Spinal cord (tissue), 10 donors: Measurements from ENCODE around the gene IDS. TPM values are rescaled to one million over a fixed set of nuclear protein-coding genes. Genes with fewer than 3 reads are reported as not detected.
A peak's percentile ranks its signal among the peaks of the same experiment; 100 is the strongest.

Experiments
- DNase-seq, 6 donors: peaks; one replicate each; pipeline versions ENCODE4 v3.0.0 to v3.0.0-alpha.2; 2013 to 2015; ENCODE audit warnings: low spot score in 6 of 6, low read depth in 4 of 6
- H3K27ac ChIP-seq: one replicate; pipeline ENCODE4 v1.5.1; 2013; ENCODE audit warnings: low read depth, low read length, control low read depth
- H3K27me3 ChIP-seq: one replicate; pipeline ENCODE4 v1.6.1; 2013; ENCODE audit warnings: low read length; ENCODE audit not compliant: control insufficient read depth, insufficient read depth
- H3K36me3 ChIP-seq: one replicate; pipeline ENCODE4 v1.6.1; 2013; ENCODE audit warnings: low read length; ENCODE audit not compliant: control insufficient read depth, insufficient read depth
- H3K4me1 ChIP-seq: one replicate; pipeline ENCODE4 v1.6.1; 2013; ENCODE audit warnings: low read length; ENCODE audit not compliant: control insufficient read depth, insufficient read depth
- H3K4me3 ChIP-seq: one replicate; pipeline ENCODE4 v1.5.1; 2013; ENCODE audit warnings: low read depth, low read length, control low read depth
- H3K9me3 ChIP-seq: one replicate; pipeline ENCODE4 v1.6.1; 2013; ENCODE audit warnings: low read length; ENCODE audit not compliant: control insufficient read depth, insufficient read depth
- WGBS: methylation state at CpG from one replicate; pipeline ENCODE4 v1.1.5; 2013; ENCODE audit warnings: missing lambda C conversion rate; ENCODE audit not compliant: insufficient coverage; 5-methylcytosine and 5-hydroxymethylcytosine counted together
- polyA plus RNA-seq, 2 donors: library from polyadenylated mRNA; unstranded; fragments of 120-200 nt; gene quantifications; one replicate each; pipeline ENCODE4 v1.2.1, GENCODE V29; 2013; ENCODE audit not compliant: insufficient read length in 2 of 2
- total RNA-seq, 2 donors: library from RNA; depleted of rRNA in 1 of 2; stranded (reverse); fragments of 120-200 nt in 1 of 2; fragments of >200 nt in 1 of 2; gene quantifications; one replicate each; pipeline versions ENCODE4 v1.2.3 to v1.2.4, GENCODE V29; 2013 to 2014
- donor health status: healthy.

Gene IDS
- total and polyA plus RNA-seq, 4 donors = 72.7 to 256 (median 199) TPM

DNA sequence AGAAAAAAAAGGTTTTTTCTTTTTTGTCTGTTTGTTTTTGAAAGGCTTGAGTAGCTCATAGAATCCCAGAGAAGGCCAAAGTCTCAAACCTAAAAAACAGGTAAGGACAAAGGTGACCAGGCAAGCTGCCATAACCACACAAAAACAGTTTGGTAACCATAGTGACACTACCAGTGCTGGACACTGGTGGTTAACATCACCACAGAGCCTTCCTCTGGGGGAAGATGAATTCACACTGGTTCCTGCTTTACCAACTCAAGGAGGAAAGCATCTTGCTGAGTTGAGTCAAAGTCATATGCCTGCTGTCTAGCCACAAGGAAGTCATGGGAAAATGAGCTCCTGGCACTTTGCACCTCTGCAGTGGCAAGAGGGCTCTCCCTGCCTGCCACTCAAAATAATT, 32.5 kb downstream of the IDS start:
- no peak for DNase-seq
- H3K4me1 ChIP-seq = peaks cover 15% of the 10 kb centered on the region
- H3K27ac ChIP-seq = no peak overlapping the region
- H3K36me3 ChIP-seq = no peaks in the 10 kb centered on the region
- H3K27me3 ChIP-seq = no peaks in the 10 kb centered on the region
- no peak overlapping the region for H3K4me3 ChIP-seq
- no peaks in the 10 kb centered on the region for H3K9me3 ChIP-seq

DNA sequence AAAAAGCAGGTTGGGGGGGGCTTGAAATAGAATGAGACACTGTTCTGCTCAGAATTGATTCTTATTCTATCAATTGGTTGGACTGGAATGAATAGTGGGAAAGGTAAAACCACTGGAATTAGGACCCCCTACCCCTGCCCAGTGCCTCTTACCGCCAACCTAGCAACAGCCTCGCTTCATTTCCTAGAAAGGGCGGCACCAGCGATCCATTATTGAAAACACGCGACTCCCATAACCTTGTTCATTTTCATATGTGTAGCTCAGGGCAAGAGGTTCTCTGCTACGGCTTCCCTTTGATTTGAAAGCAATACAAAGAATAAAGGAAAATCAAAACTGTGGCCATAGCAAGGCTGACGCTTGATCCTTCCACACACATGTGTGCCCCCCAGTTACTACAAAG, 33.7 kb downstream of the IDS start:
- peak in 2 of 6 donors; percentile 20 to 53 for DNase-seq
- no peak overlapping the region for H3K27ac ChIP-seq
- 45% methylated on average over 6 of the region's 8 CpGs for WGBS
- H3K36me3 ChIP-seq = no peaks in the 10 kb centered on the region
- H3K27me3 ChIP-seq = no peaks in the 10 kb centered on the region
- no peak overlapping the region for H3K4me3 ChIP-seq
- H3K9me3 ChIP-seq = no peaks in the 10 kb centered on the region
- H3K4me1 ChIP-seq = peaks cover 15% of the 10 kb centered on the region

DNA sequence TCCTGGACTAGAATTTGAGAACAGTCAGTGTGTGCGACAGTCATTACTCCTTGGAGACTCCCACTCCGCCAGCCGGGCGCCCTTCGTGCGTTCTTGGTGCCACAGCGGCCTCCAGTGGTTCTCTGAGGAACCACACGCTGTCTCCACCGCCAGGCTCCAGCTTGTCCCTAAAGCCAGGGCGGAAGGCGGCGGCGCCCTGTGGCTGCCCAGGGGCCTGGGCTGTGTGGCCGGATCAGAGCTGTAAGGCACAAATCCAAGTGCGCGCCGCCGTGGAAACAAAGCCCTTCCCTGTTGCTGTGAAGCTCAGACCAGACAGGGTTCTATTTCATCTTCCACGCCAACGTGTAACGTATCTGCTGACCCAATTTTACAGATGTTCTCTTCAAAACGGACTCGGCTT, 34.2 kb downstream of the IDS start:
- no peak overlapping the region for H3K27ac ChIP-seq
- no peaks in the 10 kb centered on the region for H3K36me3 ChIP-seq

DNA sequence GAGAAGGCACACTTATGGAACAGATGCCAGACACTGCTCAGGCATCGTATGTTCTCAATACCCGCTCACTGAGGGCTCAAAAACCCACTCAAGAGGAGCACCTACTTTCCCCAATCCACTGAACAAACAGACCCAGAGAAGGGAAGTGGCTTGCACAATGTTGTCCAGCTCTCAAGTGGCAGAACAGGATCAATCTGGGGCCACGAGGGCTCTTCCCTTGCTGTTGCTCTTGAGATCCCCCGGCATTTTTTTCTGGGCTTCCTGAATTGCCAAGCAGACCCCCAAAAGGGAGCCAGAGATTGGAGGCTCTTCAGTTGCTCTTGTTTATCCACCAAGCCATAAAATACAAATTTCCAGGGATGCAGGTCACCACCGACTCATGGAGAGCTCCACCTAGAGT, 35.7 kb downstream of the IDS start:
- no peaks in the 10 kb centered on the region for H3K27me3 ChIP-seq
- WGBS = 71% methylated on average over 4 of the region's 5 CpGs

More for the DNA sequence above, 34.2 kb downstream of the IDS start:
- no peak overlapping the region for H3K4me3 ChIP-seq
- DNase-seq = peak; percentile 60 to 94 (median 65)
- WGBS = 8% methylated on average over 18 of the region's 23 CpGs
- no peaks in the 10 kb centered on the region for H3K27me3 ChIP-seq
- H3K4me1 ChIP-seq = peaks cover 15% of the 10 kb centered on the region
- no peaks in the 10 kb centered on the region for H3K9me3 ChIP-seq

DNA sequence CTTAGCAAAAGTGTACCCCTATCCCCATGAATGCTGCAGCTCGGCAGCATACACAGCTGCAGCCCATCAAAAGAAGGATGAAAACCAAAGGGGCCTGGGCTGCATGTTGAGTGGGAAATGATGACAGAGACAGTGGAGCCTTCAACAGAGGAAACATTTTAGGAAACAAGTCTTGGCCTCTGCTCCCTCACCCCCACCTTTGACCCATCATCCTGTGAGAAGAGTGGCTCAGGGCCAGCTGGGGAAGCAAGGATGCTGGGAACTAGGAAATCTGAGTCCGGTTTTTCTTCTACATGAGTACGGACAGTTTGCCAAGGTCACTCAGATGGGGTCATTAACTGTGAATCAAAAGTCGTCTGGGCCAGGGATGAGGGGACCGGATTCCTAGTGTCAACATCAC, 37.2 kb downstream of the IDS start:
- no peaks in the 10 kb centered on the region for H3K27me3 ChIP-seq
- WGBS = 80% methylated on average over 1 of the region's 5 CpGs
- no peak overlapping the region for H3K4me3 ChIP-seq
- H3K27ac ChIP-seq = no peak overlapping the region
- peaks cover 15% of the 10 kb centered on the region for H3K4me1 ChIP-seq
- no peak for DNase-seq
- no peaks in the 10 kb centered on the region for H3K36me3 ChIP-seq
- no peaks in the 10 kb centered on the region for H3K9me3 ChIP-seq

More for the DNA sequence above, 35.7 kb downstream of the IDS start:
- DNase-seq = no peak
- H3K4me3 ChIP-seq = no peak overlapping the region
- peaks cover 15% of the 10 kb centered on the region for H3K4me1 ChIP-seq
- no peaks in the 10 kb centered on the region for H3K9me3 ChIP-seq
- no peak overlapping the region for H3K27ac ChIP-seq
- H3K36me3 ChIP-seq = no peaks in the 10 kb centered on the region

DNA sequence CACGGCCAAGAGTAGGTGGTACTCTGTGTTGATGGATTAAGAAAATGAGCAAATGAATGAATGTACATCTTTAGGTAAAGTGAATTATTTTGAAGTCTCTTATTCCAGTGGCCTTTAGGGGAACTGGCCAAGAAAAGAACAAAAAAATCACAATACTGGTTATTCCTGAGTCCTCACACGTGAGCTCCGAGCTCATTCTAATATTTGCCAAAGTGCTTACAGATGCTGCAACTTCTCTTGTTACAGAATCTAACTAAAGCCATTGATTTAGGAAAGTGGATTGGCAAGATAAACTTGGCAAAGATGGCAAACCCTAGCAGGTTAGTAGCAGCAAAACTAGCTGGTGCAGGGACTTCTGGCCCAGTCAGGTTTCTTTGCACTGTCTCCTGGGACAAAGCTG, 37.6 kb downstream of the IDS start:
- DNase-seq = no peak
- no peaks in the 10 kb centered on the region for H3K27me3 ChIP-seq
- H3K36me3 ChIP-seq = no peaks in the 10 kb centered on the region
- H3K4me1 ChIP-seq = peaks cover 15% of the 10 kb centered on the region
- H3K27ac ChIP-seq = no peak overlapping the region
- no peaks in the 10 kb centered on the region for H3K9me3 ChIP-seq
- WGBS = 40% methylated on average over 1 of the region's 3 CpGs
- no peak overlapping the region for H3K4me3 ChIP-seq

DNA sequence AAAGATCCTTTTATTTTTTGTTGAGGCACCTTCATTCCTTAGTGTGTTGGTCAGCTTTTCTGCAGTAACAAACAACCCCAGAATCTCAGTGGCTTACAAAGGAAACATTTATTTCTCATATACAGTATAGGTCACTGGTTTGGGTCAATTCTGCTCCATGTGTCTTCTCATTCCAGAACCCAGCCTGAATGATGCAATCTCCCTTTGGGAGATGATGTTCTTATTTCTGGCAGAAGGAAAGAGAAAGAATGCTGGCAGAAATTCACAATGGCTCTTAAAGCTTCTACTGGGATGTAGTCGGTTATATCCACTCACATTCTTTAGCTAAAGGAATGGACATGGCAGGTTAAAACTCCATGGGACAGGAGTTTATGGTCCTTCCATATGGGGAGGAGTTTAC, 42.3 kb downstream of the IDS start:
- no peaks in the 10 kb centered on the region for H3K36me3 ChIP-seq
- no peak for DNase-seq
- WGBS = no CpG with 5 or more reads among the region's 1 CpG
- no peaks in the 10 kb centered on the region for H3K4me1 ChIP-seq
- no peaks in the 10 kb centered on the region for H3K9me3 ChIP-seq
- H3K27ac ChIP-seq = no peak overlapping the region
- no peaks in the 10 kb centered on the region for H3K27me3 ChIP-seq
- H3K4me3 ChIP-seq = no peak overlapping the region

DNA sequence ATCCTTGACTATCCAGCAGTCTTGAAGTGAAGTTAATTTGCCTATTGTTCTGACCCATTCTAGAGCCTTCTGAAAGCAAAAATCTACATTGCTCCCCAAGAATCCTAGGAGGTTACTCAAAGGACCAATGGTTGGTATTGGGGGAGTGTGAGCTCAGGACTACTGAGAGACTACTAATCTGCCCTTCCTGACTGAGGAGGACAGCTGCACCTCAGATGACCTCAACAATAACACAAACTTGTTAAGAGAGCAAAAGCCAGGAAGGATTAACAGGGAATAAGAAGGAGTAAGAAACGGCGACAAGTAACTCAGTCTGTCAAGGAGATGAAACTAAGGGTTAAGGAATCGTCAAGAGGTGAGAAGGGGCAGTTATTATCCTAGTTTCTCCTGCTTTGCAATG, 43.4 kb downstream of the IDS start:
- DNase-seq = no peak
- Histone ChIP-seq H3K9me3 (no peaks in the 10 kb centered on the region), H3K4me1 (no peaks in the 10 kb centered on the region), H3K36me3 (no peaks in the 10 kb centered on the region), H3K27me3 (no peaks in the 10 kb centered on the region), H3K4me3 (no peak overlapping the region), H3K27ac (no peak overlapping the region)
- no CpG with 5 or more reads among the region's 3 CpGs for WGBS

DNA sequence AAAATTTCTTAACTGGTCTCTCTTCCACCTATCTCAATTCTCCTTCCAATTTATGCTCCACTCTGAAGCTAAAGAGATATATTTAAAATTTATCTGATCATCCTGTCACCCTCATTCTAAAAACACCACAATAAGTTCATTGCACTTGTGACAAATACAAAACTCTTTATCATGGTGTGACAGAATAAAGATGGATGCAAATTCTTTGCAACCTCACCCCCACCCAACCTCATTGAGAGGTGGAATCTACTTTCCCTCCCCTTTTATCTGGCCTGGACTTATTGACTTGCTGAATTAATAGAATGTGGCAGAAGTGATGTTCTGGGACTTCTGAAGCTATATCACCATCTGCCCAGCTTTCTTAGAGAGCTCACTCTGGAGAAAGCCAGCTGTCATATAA, 46.5 kb downstream of the IDS start:
- Histone ChIP-seq H3K27ac (no peak overlapping the region), H3K36me3 (no peaks in the 10 kb centered on the region), H3K9me3 (no peaks in the 10 kb centered on the region), H3K27me3 (no peaks in the 10 kb centered on the region), H3K4me3 (no peak overlapping the region), H3K4me1 (no peaks in the 10 kb centered on the region)
- no peak for DNase-seq

DNA sequence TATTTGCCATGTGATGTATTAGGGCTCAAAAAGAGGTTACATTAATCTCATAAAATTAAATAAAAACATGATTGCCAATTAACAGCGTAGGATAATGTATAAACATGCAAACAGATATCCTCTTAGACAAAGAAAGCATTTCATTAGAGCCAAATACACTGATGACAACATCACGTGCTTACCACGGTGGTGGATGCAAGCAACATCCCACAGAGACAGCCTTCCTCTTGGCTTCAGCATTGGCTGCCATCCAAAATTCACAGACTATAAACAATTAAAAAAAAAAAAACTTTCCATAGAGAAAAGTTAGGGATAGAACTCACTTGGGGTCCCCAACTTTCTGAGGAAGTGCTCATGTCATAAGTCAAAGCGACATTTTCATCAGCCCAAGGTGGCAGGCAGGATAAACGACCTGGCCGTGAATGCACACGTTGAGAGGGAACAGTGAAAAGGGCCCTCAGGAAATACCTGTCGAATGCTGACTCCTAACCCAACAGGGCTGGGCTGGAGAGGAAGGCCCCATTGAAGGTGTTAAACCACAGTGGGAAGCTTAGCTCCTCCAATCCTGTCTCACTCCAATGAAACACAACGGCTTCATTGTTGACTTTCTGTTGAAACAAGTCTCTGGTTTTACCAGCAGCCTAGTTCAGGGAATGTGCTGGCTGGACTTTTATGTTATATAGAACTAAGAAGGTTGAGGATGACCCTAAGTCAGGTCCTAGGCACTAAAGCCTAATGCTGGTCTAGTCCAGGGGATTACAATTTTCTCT, 48.4 kb downstream of the IDS start:
- H3K36me3 ChIP-seq = no peaks in the 10 kb centered on the region
- H3K4me1 ChIP-seq = no peaks in the 10 kb centered on the region
- WGBS = 47% methylated on average over 7 of the region's 9 CpGs
- no peak overlapping the region for H3K4me3 ChIP-seq
- H3K27me3 ChIP-seq = no peaks in the 10 kb centered on the region
- H3K9me3 ChIP-seq = no peaks in the 10 kb centered on the region
- H3K27ac ChIP-seq = no peak overlapping the region
- DNase-seq = no peak
